ENCODE measurements around the gene EXOSC3. TPM values are rescaled to one million over a fixed set of nuclear protein-coding genes. Genes with fewer than 3 reads are reported as not detected.
A peak's percentile ranks its signal among the peaks of the same experiment; 100 is the strongest.

The EXOSC3 gene
- total and polyA plus RNA-seq, 9 of the 15 experiments (the other 6 are each of a cell fraction or from before 2014, with no cell fraction given): 18.5 to 266 (median 114) TPM

DNA sequence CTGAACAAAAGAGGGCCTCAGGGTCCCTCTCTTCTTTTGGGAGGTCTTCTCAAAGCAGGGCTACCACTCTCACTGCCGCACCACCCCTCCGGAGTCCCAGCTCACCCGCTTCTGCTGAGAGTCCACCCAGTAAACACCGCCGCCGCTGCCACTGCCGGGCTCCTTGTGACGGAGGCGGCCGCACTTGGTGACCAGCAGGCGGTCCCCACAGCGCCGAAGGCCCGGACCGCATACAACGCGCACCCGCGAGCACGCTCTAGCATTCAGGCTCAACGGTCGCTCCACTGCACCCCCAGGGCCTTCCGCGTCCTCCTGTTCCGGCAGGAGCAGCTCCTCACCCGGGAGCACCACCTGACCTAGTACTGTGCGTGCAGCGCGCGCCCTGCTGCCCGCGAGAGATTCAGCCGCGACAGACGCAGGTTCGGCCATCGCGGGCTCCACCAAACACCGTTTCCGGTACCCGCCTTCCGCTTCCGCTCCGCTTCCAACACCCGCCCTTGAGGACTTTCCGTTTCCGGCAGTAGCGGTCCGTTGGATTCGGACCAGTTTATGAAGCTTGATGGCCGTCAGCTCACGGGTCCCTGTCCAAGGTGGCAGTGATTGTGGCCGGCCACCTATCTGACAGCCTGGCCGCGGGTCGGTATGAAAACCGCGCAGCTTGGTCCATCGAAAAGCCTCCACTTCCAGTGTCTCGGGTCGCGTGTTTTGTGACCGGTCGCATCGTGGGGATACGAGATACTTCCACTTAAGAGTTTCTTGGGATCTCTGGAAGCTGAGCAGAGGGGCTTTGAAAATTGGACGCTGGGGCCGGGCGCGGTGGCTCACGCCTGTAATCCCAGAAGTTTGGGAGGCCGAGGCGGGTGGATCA lies at the start of gene EXOSC3 (continued):
- TF ChIP-seq, protein P1, sequence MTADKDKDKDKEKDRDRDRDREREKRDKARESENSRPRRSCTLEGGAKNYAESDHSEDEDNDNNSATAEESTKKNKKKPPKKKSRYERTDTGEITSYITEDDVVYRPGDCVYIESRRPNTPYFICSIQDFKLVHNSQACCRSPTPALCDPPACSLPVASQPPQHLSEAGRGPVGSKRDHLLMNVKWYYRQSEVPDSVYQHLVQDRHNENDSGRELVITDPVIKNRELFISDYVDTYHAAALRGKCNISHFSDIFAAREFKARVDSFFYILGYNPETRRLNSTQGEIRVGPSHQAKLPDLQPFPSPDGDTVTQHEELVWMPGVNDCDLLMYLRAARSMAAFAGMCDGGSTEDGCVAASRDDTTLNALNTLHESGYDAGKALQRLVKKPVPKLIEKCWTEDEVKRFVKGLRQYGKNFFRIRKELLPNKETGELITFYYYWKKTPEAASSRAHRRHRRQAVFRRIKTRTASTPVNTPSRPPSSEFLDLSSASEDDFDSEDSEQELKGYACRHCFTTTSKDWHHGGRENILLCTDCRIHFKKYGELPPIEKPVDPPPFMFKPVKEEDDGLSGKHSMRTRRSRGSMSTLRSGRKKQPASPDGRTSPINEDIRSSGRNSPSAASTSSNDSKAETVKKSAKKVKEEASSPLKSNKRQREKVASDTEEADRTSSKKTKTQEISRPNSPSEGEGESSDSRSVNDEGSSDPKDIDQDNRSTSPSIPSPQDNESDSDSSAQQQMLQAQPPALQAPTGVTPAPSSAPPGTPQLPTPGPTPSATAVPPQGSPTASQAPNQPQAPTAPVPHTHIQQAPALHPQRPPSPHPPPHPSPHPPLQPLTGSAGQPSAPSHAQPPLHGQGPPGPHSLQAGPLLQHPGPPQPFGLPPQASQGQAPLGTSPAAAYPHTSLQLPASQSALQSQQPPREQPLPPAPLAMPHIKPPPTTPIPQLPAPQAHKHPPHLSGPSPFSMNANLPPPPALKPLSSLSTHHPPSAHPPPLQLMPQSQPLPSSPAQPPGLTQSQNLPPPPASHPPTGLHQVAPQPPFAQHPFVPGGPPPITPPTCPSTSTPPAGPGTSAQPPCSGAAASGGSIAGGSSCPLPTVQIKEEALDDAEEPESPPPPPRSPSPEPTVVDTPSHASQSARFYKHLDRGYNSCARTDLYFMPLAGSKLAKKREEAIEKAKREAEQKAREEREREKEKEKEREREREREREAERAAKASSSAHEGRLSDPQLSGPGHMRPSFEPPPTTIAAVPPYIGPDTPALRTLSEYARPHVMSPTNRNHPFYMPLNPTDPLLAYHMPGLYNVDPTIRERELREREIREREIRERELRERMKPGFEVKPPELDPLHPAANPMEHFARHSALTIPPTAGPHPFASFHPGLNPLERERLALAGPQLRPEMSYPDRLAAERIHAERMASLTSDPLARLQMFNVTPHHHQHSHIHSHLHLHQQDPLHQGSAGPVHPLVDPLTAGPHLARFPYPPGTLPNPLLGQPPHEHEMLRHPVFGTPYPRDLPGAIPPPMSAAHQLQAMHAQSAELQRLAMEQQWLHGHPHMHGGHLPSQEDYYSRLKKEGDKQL (CRISPR knock-in tag; IDR thresholded peaks at IDR 0.05; ENCODE audit: borderline replicate concordance): no peak
- TF ChIP-seq ADNP (tag; IDR thresholded peaks at IDR 0.05): no peak
- peak; percentile 98 for TF ChIP-seq ZNF263 (CRISPR knock-in tag; IDR thresholded peaks at IDR 0.05; ENCODE audit: borderline replicate concordance)
- no peak for TF ChIP-seq CBX2 (IDR thresholded peaks at IDR 0.05; ENCODE audit: insufficient read depth, low read length, poor library complexity, severe bottlenecking)
- TF ChIP-seq, protein P2, sequence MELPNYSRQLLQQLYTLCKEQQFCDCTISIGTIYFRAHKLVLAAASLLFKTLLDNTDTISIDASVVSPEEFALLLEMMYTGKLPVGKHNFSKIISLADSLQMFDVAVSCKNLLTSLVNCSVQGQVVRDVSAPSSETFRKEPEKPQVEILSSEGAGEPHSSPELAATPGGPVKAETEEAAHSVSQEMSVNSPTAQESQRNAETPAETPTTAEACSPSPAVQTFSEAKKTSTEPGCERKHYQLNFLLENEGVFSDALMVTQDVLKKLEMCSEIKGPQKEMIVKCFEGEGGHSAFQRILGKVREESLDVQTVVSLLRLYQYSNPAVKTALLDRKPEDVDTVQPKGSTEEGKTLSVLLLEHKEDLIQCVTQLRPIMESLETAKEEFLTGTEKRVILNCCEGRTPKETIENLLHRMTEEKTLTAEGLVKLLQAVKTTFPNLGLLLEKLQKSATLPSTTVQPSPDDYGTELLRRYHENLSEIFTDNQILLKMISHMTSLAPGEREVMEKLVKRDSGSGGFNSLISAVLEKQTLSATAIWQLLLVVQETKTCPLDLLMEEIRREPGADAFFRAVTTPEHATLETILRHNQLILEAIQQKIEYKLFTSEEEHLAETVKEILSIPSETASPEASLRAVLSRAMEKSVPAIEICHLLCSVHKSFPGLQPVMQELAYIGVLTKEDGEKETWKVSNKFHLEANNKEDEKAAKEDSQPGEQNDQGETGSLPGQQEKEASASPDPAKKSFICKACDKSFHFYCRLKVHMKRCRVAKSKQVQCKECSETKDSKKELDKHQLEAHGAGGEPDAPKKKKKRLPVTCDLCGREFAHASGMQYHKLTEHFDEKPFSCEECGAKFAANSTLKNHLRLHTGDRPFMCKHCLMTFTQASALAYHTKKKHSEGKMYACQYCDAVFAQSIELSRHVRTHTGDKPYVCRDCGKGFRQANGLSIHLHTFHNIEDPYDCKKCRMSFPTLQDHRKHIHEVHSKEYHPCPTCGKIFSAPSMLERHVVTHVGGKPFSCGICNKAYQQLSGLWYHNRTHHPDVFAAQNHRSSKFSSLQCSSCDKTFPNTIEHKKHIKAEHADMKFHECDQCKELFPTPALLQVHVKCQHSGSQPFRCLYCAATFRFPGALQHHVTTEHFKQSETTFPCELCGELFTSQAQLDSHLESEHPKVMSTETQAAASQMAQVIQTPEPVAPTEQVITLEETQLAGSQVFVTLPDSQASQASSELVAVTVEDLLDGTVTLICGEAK (IDR thresholded peaks at IDR 0.05): peak; percentile 99
- TF ChIP-seq, protein P2 (CRISPR knock-in tag; IDR thresholded peaks at IDR 0.05): peak; percentile 25; the same call in 1 of the 2 replicates
- no peak for TF ChIP-seq SRSF3 (IDR thresholded peaks at IDR 0.05; ENCODE audit: insufficient read depth, low read length)
- TF ChIP-seq NUFIP1 (IDR thresholded peaks at IDR 0.05; ENCODE audit: partially characterized antibody): no peak
- TF ChIP-seq WHSC1 (IDR thresholded peaks at IDR 0.05; ENCODE audit: low read length): no peak
- TF ChIP-seq NFIC (IDR thresholded peaks at IDR 0.05): peak; percentile 78
- TF ChIP-seq PREB (CRISPR knock-in tag; IDR thresholded peaks at IDR 0.05): no peak

Data from K562 (cell line).